K562 (cell line): ENCODE results near the gene MRPL28. TPM values are rescaled to one million over a fixed set of nuclear protein-coding genes. Genes with fewer than 3 reads are reported as not detected.

Source experiments
- BRF1 ChIP-seq: IDR thresholded peaks from 3 replicates; pipeline ENCODE4 v1.6.1; 2011; ENCODE audit warnings: borderline replicate concordance, mild to moderate bottlenecking; ENCODE audit not compliant: insufficient read length; ENCODE audit errors: extremely low read depth
- CBFA2T2 ChIP-seq: fragments of 450-650 bp; conservative IDR thresholded peaks from 2 replicates; pipeline ENCODE4 v1.6.1; 2017; ENCODE audit warnings: mild to moderate bottlenecking
- CEBPB ChIP-seq: fragments of 450-650 bp; IDR thresholded peaks from 2 replicates; pipeline ENCODE4 v1.6.1; 2016; ENCODE audit warnings: missing genetic modification characterization, missing compliant biosample characterization
- CTCFL ChIP-seq: IDR thresholded peaks from 2 replicates; pipeline ENCODE4 v1.6.1; 2011; ENCODE audit warnings: borderline replicate concordance, low read depth, mild to moderate bottlenecking, moderate library complexity, low read length; ENCODE audit not compliant: insufficient read depth, poor library complexity, severe bottlenecking
- EP300 ChIP-seq: IDR thresholded peaks from 2 replicates; pipeline ENCODE4 v1.6.1; 2012; ENCODE audit warnings: low read length, improper control_type of control experiment
- HLTF ChIP-seq: fragments of 450-650 bp; IDR thresholded peaks from 2 replicates; pipeline ENCODE4 v1.6.1; 2016
- PHB2 ChIP-seq: fragments of 450-650 bp; IDR thresholded peaks from 2 replicates; pipeline ENCODE4 v1.6.1; 2017; ENCODE audit warnings: low read depth
- PPARD ChIP-seq: fragments of 250-450 bp; sonication (Bioruptor Pico); IDR thresholded peaks from 2 replicates; pipeline ENCODE4 v1.8.0; 2022; ENCODE audit warnings: inconsistent platforms, mild to moderate bottlenecking, moderate library complexity
- RAD51 ChIP-seq: fragments of 450-650 bp; IDR thresholded peaks from 2 replicates; pipeline ENCODE4 v1.7.1; 2016; ENCODE audit warnings: low read depth, mild to moderate bottlenecking, borderline replicate concordance
- RBM15 ChIP-seq: fragments of 200-400 bp; formaldehyde crosslinking; IDR thresholded peaks from 2 replicates; pipeline ENCODE4 v1.6.1; 2018; ENCODE audit warnings: mild to moderate bottlenecking, low read length, moderate library complexity; ENCODE audit not compliant: insufficient read depth
- RFX7 ChIP-seq: fragments of 250-450 bp; sonication (Bioruptor Pico); IDR thresholded peaks from 2 replicates; pipeline ENCODE4 v1.5.1; 2021; ENCODE audit warnings: mild to moderate bottlenecking
- SAFB ChIP-seq: fragments of 200-400 bp; formaldehyde crosslinking; IDR thresholded peaks from 2 replicates; pipeline ENCODE4 v1.6.1; 2017; ENCODE audit warnings: low read depth, low read length, borderline replicate concordance
- SMAD4 ChIP-seq: fragments of 250-450 bp; sonication (Bioruptor Pico); conservative IDR thresholded peaks from 2 replicates; pipeline ENCODE4 v1.8.0; 2021; ENCODE audit warnings: inconsistent platforms, mild to moderate bottlenecking, moderate library complexity
- STAT5A ChIP-seq: IDR thresholded peaks from 2 replicates; pipeline ENCODE4 v1.6.1; 2012; ENCODE audit warnings: low read length, inconsistent platforms, borderline replicate concordance
- STAT5B ChIP-seq: fragments of 250-450 bp; sonication (Bioruptor Pico); IDR thresholded peaks from 2 replicates; pipeline ENCODE4 v1.8.0; 2021; ENCODE audit warnings: mild to moderate bottlenecking, inconsistent platforms
- TFAP4 ChIP-seq: sonication (generic); formaldehyde crosslinking; IDR thresholded peaks from 2 replicates; pipeline ENCODE4 v1.8.0; 2022; ENCODE audit warnings: missing genetic modification reagents, mild to moderate bottlenecking, moderate library complexity, borderline replicate concordance
- ZNF12 ChIP-seq: sonication (generic); formaldehyde crosslinking; IDR thresholded peaks from 2 replicates; pipeline ENCODE4 v1.4.0; 2020; ENCODE audit warnings: mild to moderate bottlenecking, missing genetic modification reagents
- ZNF124 ChIP-seq: sonication (generic); formaldehyde crosslinking; IDR thresholded peaks from 2 replicates; pipeline ENCODE4 v1.8.1; 2022; ENCODE audit warnings: missing genetic modification reagents
- ZNF232 ChIP-seq: sonication (generic); formaldehyde crosslinking; IDR thresholded peaks from 2 replicates; pipeline ENCODE4 v1.8.0; 2022; ENCODE audit warnings: mild to moderate bottlenecking, missing genetic modification reagents
- polyA plus RNA-seq, 8 experiments: library from polyadenylated mRNA; depleted of rRNA in 4 of 8; stranded (reverse) in 5 of 8; unstranded in 3 of 8; fragments of >200 nt; fragmentation: Nextera tagmentation in 2 of 8; fragmentation: Illumina TruSeq in 1 of 8; extraction: Ambion mirVana in 2 of 8; extraction: Trizol in 1 of 8; gene quantifications; 2 replicates each; pipeline versions ENCODE4 v1.2.1 to v1.2.3, GENCODE V29; 2011 to 2014; ENCODE audit warnings: inconsistent platforms in 1 of 8, missing spikeins in 1 of 8
- total RNA-seq, 7 experiments: library from RNA; depleted of rRNA in 6 of 7; stranded (reverse); fragments of >200 nt in 6 of 7; fragmentation: Illumina TruSeq in 2 of 7; extraction: Trizol in 2 of 7; gene quantifications; 2 replicates each; pipeline versions ENCODE4 v1.2.1 to v1.2.3, GENCODE V29; 2011 to 2021; ENCODE audit warnings: low replicate concordance in 1 of 7
- TF ChIP-seq, protein P1 (sequence below): sonication (generic); formaldehyde crosslinking; IDR thresholded peaks from 2 replicates; pipeline ENCODE4 v1.8.1; 2023; ENCODE audit warnings: mild to moderate bottlenecking, missing genetic modification reagents
- TF ChIP-seq, protein P2 (sequence below): sonication (generic); formaldehyde crosslinking; IDR thresholded peaks from 2 replicates; pipeline ENCODE4 v1.4.0; 2020; ENCODE audit warnings: mild to moderate bottlenecking, missing genetic modification reagents

Gene MRPL28
- total and polyA plus RNA-seq, 9 of the 15 experiments (the other 6 are each of a cell fraction or from before 2014, with no cell fraction given): 2.5 to 323 (median 175) TPM

DNA sequence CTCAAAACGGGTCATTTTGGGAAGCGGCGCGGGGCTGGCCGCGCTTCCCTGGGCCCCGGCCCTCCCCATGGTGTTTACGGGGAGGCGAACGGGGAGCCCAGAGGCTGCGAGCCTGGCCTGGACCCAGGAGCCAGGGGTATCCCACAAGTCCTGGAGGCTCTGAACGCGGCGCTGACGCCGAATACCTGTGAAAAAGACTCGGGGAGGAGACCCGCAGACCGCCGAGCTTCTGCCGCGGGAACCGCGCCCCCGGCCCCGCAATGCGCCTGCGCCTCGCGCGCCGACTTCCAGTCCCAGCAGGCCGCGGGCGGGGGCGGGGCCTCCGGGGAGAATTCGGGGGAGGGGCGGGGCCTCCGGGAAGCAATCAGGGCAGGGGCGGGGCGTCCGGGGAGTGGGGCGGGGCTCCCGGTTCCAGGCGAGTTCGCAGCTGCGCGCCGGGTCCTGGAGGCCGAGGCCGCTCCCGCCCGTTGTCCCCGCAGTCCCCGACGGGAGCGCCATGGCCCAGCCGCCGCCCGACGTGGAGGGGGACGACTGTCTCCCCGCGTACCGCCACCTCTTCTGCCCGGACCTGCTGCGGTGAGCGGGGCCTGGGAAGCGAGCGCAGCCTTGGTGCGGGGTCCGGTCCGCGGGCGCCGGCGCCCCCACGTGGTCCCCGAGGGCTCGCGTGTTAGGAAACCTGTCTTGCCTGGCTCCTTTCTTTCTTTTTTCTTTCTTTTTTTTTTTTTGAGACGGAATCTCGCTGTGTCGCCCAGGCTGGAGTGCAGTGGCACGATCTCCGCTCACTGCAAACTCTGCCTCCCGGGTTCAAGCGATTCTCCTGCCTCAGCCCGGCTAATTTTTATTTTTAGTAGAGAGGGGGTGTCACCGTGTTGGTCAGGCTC lies 31.4 kb upstream of the MRPL28 start, which contains the start of gene DECR2 (continued):
- TF ChIP-seq RBM15 (no peak), SAFB (0 out of 2 replicates have a peak, but pooled peaks have one; percentile 41), ZNF124 (CRISPR knock-in tag) (no peak), RAD51 (peak; percentile 62), ZNF12 (CRISPR knock-in tag) (peak; percentile 68; the same call in 1 of the 2 replicates), BRF1 (no peak), SMAD4 (CRISPR knock-in tag) (peak; percentile 79), PPARD (CRISPR knock-in tag) (no peak), CEBPB (tag) (no peak), PHB2 (peak; percentile 53; the same call in 1 of the 2 replicates), EP300 (no peak), HLTF (peak; percentile 65), STAT5A (no peak), CBFA2T2 (0 out of 2 replicates have a peak, but pooled peaks have one; percentile 4), RFX7 (CRISPR knock-in tag) (no peak), STAT5B (CRISPR knock-in tag) (no peak), CTCFL (peak; percentile 68), ZNF232 (no peak), TFAP4 (CRISPR knock-in tag) (peak; percentile 73; the same call in 1 of the 2 replicates)
- TF ChIP-seq, protein P1, sequence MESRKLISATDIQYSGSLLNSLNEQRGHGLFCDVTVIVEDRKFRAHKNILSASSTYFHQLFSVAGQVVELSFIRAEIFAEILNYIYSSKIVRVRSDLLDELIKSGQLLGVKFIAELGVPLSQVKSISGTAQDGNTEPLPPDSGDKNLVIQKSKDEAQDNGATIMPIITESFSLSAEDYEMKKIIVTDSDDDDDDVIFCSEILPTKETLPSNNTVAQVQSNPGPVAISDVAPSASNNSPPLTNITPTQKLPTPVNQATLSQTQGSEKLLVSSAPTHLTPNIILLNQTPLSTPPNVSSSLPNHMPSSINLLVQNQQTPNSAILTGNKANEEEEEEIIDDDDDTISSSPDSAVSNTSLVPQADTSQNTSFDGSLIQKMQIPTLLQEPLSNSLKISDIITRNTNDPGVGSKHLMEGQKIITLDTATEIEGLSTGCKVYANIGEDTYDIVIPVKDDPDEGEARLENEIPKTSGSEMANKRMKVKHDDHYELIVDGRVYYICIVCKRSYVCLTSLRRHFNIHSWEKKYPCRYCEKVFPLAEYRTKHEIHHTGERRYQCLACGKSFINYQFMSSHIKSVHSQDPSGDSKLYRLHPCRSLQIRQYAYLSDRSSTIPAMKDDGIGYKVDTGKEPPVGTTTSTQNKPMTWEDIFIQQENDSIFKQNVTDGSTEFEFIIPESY (CRISPR knock-in tag): 0 out of 2 replicates have a peak, but pooled peaks have one; percentile 24
- TF ChIP-seq, protein P2, sequence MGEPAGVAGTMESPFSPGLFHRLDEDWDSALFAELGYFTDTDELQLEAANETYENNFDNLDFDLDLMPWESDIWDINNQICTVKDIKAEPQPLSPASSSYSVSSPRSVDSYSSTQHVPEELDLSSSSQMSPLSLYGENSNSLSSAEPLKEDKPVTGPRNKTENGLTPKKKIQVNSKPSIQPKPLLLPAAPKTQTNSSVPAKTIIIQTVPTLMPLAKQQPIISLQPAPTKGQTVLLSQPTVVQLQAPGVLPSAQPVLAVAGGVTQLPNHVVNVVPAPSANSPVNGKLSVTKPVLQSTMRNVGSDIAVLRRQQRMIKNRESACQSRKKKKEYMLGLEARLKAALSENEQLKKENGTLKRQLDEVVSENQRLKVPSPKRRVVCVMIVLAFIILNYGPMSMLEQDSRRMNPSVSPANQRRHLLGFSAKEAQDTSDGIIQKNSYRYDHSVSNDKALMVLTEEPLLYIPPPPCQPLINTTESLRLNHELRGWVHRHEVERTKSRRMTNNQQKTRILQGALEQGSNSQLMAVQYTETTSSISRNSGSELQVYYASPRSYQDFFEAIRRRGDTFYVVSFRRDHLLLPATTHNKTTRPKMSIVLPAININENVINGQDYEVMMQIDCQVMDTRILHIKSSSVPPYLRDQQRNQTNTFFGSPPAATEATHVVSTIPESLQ (CRISPR knock-in tag): peak; percentile 60; the same call in 1 of the 2 replicates
